HG03064 (cell line): ENCODE data around the gene HHATL.

Experiments used
- ATAC-seq: cut with Tn5 transposase; IDR thresholded peaks from one replicate; pipeline ENCODE4 v1.9.1; 2021; ENCODE audit warnings: low read depth; ENCODE audit not compliant: unreplicated experiment

Gene HHATL

GRCh38 chr3:42686832-42687650 lies 15.6 kb downstream of the HHATL start:
- no peak for ATAC-seq

DNA sequence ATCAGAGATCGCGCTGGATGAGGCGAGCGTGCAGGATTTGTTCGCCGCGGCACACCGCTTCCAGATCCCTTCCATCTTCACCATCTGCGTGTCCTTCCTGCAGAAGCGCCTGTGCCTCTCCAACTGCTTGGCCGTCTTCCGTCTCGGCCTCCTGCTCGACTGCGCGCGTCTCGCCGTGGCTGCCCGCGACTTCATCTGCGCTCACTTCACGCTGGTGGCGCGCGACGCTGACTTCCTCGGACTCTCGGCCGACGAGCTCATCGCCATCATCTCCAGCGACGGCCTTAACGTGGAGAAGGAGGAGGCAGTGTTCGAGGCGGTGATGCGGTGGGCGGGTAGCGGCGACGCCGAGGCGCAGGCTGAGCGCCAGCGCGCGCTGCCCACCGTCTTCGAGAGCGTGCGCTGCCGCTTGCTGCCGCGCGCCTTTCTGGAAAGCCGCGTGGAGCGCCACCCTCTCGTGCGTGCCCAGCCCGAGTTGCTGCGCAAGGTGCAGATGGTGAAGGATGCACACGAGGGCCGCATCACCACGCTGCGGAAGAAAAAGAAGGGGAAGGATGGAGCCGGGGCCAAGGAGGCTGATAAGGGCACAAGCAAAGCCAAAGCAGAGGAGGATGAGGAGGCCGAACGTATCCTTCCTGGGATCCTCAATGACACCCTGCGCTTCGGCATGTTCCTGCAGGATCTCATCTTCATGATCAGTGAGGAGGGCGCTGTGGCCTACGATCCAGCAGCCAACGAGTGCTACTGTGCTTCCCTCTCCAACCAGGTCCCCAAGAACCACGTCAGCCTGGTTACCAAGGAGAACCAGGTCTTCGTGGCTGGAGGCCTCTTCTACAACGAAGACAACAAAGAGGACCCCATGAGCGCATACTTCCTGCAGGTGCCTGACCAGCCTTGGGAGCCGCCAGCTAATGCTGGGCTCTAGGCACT lies 16.4 kb downstream of the HHATL start:
- no peak for ATAC-seq

DNA sequence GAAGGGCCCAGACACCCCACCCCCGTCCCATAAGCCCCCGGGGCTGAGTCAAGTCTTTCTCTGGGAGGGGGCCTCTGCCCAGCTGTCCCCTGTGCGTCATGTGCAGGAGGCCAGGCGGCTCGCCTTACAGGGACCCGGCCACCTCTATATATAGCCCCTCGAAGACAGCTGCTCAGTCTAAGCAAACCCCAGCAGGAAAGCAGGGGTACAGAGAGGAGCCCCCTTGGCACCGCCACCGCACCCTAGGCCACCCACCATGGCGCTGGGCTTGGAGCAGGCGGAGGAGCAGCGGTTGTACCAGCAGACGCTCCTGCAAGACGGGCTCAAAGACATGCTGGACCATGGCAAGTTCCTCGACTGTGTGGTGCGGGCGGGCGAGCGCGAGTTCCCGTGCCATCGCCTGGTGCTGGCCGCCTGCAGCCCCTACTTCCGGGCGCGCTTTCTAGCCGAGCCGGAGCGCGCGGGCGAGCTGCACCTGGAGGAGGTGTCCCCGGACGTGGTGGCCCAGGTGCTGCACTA lies 17.2 kb downstream of the HHATL start, which contains the start of gene KLHL40:
Gene KLHL40 (plus strand): TSS at position 175 of the 519 bp plus-strand sequence. CDS start 82 bp downstream, at position 257.
- ATAC-seq = no peak

GRCh38 chr3:42684632-42685362 lies 17.8 kb downstream of the HHATL start:
- no peak for ATAC-seq

- no peak for ATAC-seq
Measured at GRCh38 chr3:42683875-42684598, 18.6 kb downstream of the HHATL start.

GRCh38 chr3:42682301-42683070 lies 20.1 kb downstream of the HHATL start:
- ATAC-seq = no peak

- no peak for ATAC-seq
Measured at GRCh38 chr3:42681361-42682038, 21.1 kb downstream of the HHATL start.

- no peak for ATAC-seq
Measured at GRCh38 chr3:42680806-42681205, 21.8 kb downstream of the HHATL start.

- no peak for ATAC-seq
Measured at GRCh38 chr3:42680271-42680670, 22.3 kb downstream of the HHATL start.

- no peak for ATAC-seq
Measured at GRCh38 chr3:42678447-42678846, 24.2 kb downstream of the HHATL start.

DNA sequence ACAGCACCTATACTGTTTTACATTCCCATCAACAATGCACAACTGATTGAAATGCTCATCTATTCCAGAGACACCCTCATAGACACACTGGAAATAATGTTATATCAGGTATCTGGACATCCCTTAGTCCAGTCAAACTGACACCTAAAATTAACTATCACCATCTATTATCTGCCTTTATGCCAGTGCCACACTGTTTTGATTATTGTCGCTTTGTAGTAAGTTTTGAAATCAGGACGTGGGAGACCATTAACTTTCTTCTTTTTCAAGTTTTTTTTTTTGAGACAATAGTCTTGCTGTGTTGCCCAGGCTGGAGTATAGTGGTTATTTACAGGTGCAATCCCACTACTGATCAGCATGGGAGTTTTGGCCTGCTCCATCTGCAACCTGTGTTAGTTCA lies 26.7 kb downstream of the HHATL start:
- no peak for ATAC-seq

DNA sequence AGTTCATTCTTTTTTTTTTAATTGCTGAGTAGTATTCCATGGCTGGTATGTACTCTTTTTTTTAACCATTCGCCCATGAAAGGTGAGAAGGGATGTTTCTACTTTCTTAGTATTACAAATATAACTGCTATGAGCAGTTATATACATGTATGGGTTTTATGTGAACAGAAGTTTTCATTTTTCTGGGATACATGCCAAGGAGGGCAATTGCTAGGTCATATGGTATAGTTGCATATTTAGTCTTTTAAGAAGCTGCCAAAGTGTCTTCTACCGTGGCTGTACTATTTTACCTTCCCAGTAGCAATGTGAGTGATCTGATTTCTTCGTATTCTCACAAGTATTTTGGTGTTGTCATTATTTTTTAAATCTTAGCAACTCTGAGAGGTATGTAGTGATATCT lies 28.5 kb downstream of the HHATL start:
- no peak for ATAC-seq

GRCh38 chr3:42673082-42673481 lies 29.5 kb downstream of the HHATL start:
- ATAC-seq = no peak

GRCh38 chr3:42672515-42672914 lies 30.1 kb downstream of the HHATL start:
- ATAC-seq = no peak

- ATAC-seq = no peak
Measured at GRCh38 chr3:42670670-42671069, 31.9 kb downstream of the HHATL start.

DNA sequence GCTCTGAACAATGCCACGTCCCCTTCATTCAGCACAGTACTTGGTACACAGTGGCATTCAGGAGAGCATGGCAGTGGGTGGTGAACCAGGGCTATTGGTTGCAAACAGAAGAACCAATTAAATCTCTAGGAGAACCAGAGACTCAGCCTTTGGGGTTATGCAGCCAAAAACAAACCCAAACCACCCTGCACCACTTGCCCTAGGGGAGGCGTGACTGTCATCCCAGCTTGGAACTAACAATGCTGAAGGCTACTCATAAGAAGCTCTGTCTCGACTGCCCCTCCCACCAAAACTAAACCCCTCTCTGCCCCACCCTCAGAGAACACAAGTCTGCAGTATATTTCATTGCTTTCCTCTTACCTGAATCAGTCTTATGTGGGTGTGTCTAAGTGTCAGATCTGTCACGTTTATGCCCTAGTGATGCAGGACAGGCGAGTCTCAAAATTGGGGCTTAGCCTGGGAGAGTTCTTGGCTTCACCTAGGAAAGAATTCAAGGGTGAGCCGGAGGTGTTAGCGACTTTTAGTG lies 32.5 kb downstream of the HHATL start:
- no peak for ATAC-seq

GRCh38 chr3:42668793-42669217 lies 33.8 kb downstream of the HHATL start:
- no peak for ATAC-seq

- ATAC-seq = no peak
Measured at GRCh38 chr3:42668413-42668760, 34.2 kb downstream of the HHATL start.
